ENCODE results near the gene CCDC27.
"Not testable (repeated sequence)": the region's sequence is repeated elsewhere in the genome, so short reads cannot be mapped to it uniquely, and the experiment has no call there.

Gene CCDC27

GRCh38 chr1:3746830-3747521, 5.3 kb upstream of the CCDC27 start:
- DNase-seq (ENCODE audit: low spot score) = peak; percentile 85
- Mint-ChIP-seq H3K4me1 (ENCODE audit: low read depth) (peaks cover 14% of the 10 kb centered on the region), H3K4me3 (peak overlapping the region; percentile 79), H3K27me3 (ENCODE audit: low read depth) (peaks cover 2% of the 10 kb centered on the region), H3K9me3 (no peaks in the 10 kb centered on the region), H3K27ac (peak overlapping the region; percentile 34), H3K36me3 (ENCODE audit: low read depth) (no peaks in the 10 kb centered on the region)

GRCh38 chr1:3747522-3747848, 4.8 kb upstream of the CCDC27 start:
- H3K4me3 Mint-ChIP-seq = peak overlapping the region; percentile 76
- peaks cover 2% of the 10 kb centered on the region for H3K27me3 Mint-ChIP-seq (ENCODE audit: low read depth)
- no peak for DNase-seq (ENCODE audit: low spot score)
- no peaks in the 10 kb centered on the region for H3K36me3 Mint-ChIP-seq (ENCODE audit: low read depth)
- no peak overlapping the region for H3K27ac Mint-ChIP-seq
- H3K4me1 Mint-ChIP-seq (ENCODE audit: low read depth) = peaks cover 14% of the 10 kb centered on the region
- H3K9me3 Mint-ChIP-seq = no peaks in the 10 kb centered on the region

GRCh38 chr1:3747903-3748302, 4.3 kb upstream of the CCDC27 start:
- no peak for DNase-seq (ENCODE audit: low spot score)
- Mint-ChIP-seq H3K4me3 (peak overlapping the region; percentile 76), H3K4me1 (ENCODE audit: low read depth) (peaks cover 14% of the 10 kb centered on the region), H3K36me3 (ENCODE audit: low read depth) (no peaks in the 10 kb centered on the region), H3K27me3 (ENCODE audit: low read depth) (peaks cover 2% of the 10 kb centered on the region), H3K9me3 (no peaks in the 10 kb centered on the region), H3K27ac (no peak overlapping the region)

GRCh38 chr1:3748316-3748900, 3.8 kb upstream of the CCDC27 start:
- Mint-ChIP-seq H3K4me1 (ENCODE audit: low read depth) (peaks cover 14% of the 10 kb centered on the region), H3K4me3 (peak overlapping the region; percentile 76)
- DNase-seq (ENCODE audit: low spot score); H3K27me3 Mint-ChIP-seq (ENCODE audit: low read depth); H3K9me3 Mint-ChIP-seq; H3K36me3 Mint-ChIP-seq (ENCODE audit: low read depth); H3K27ac Mint-ChIP-seq: not testable (repeated sequence)

GRCh38 chr1:3749512-3749911, 2.7 kb upstream of the CCDC27 start:
- H3K36me3 Mint-ChIP-seq (ENCODE audit: low read depth) = no peaks in the 10 kb centered on the region
- H3K4me1 Mint-ChIP-seq (ENCODE audit: low read depth) = peaks cover 14% of the 10 kb centered on the region
- no peak overlapping the region for H3K4me3 Mint-ChIP-seq
- H3K27me3 Mint-ChIP-seq (ENCODE audit: low read depth) = peaks cover 2% of the 10 kb centered on the region
- H3K9me3 Mint-ChIP-seq = no peaks in the 10 kb centered on the region
- DNase-seq (ENCODE audit: low spot score) = no peak
- no peak overlapping the region for H3K27ac Mint-ChIP-seq

- Mint-ChIP-seq H3K36me3 (ENCODE audit: low read depth) (no peaks in the 10 kb centered on the region), H3K27ac (no peak overlapping the region), H3K27me3 (ENCODE audit: low read depth) (peaks cover 2% of the 10 kb centered on the region), H3K9me3 (no peaks in the 10 kb centered on the region), H3K4me1 (ENCODE audit: low read depth) (peaks cover 10% of the 10 kb centered on the region), H3K4me3 (no peak overlapping the region)
- no peak for DNase-seq (ENCODE audit: low spot score)
Measured at GRCh38 chr1:3750741-3751140, 1.5 kb upstream of the CCDC27 start.

GRCh38 chr1:3753656-3754454, 1.6 kb downstream of the CCDC27 start:
- Mint-ChIP-seq H3K36me3 (ENCODE audit: low read depth) (no peaks in the 10 kb centered on the region), H3K9me3 (no peaks in the 10 kb centered on the region), H3K4me3 (no peak overlapping the region), H3K4me1 (ENCODE audit: low read depth) (no peaks in the 10 kb centered on the region), H3K27me3 (ENCODE audit: low read depth) (peaks cover 2% of the 10 kb centered on the region), H3K27ac (no peak overlapping the region)
- no peak for DNase-seq (ENCODE audit: low spot score)

GRCh38 chr1:3756394-3756793, 4.1 kb downstream of the CCDC27 start:
- no peak for DNase-seq (ENCODE audit: low spot score)
- Mint-ChIP-seq H3K36me3 (ENCODE audit: low read depth) (no peaks in the 10 kb centered on the region), H3K27me3 (ENCODE audit: low read depth) (no peaks in the 10 kb centered on the region), H3K4me1 (ENCODE audit: low read depth) (no peaks in the 10 kb centered on the region), H3K4me3 (no peak overlapping the region), H3K9me3 (peaks cover 6% of the 10 kb centered on the region), H3K27ac (no peak overlapping the region)

GRCh38 chr1:3759164-3759563, 6.9 kb downstream of the CCDC27 start:
- no peak overlapping the region for H3K4me3 Mint-ChIP-seq
- H3K27ac Mint-ChIP-seq = no peak overlapping the region
- no peaks in the 10 kb centered on the region for H3K4me1 Mint-ChIP-seq (ENCODE audit: low read depth)
- H3K36me3 Mint-ChIP-seq (ENCODE audit: low read depth) = no peaks in the 10 kb centered on the region
- H3K9me3 Mint-ChIP-seq = peaks cover 6% of the 10 kb centered on the region
- DNase-seq (ENCODE audit: low spot score) = no peak
- H3K27me3 Mint-ChIP-seq (ENCODE audit: low read depth) = no peaks in the 10 kb centered on the region

GRCh38 chr1:3759796-3760195, 7.5 kb downstream of the CCDC27 start:
- Mint-ChIP-seq H3K4me1 (ENCODE audit: low read depth) (no peaks in the 10 kb centered on the region), H3K27ac (no peak overlapping the region), H3K9me3 (peaks cover 6% of the 10 kb centered on the region), H3K27me3 (ENCODE audit: low read depth) (no peaks in the 10 kb centered on the region), H3K4me3 (no peak overlapping the region), H3K36me3 (ENCODE audit: low read depth) (no peaks in the 10 kb centered on the region)
- DNase-seq (ENCODE audit: low spot score) = no peak

- H3K9me3 Mint-ChIP-seq = peaks cover 6% of the 10 kb centered on the region
- no peaks in the 10 kb centered on the region for H3K27me3 Mint-ChIP-seq (ENCODE audit: low read depth)
- H3K4me3 Mint-ChIP-seq = no peak overlapping the region
- no peaks in the 10 kb centered on the region for H3K36me3 Mint-ChIP-seq (ENCODE audit: low read depth)
- DNase-seq (ENCODE audit: low spot score) = no peak
- H3K27ac Mint-ChIP-seq = no peak overlapping the region
- H3K4me1 Mint-ChIP-seq (ENCODE audit: low read depth) = no peaks in the 10 kb centered on the region
Measured at GRCh38 chr1:3761296-3762010, 9.2 kb downstream of the CCDC27 start.

GRCh38 chr1:3762151-3762872, 10.1 kb downstream of the CCDC27 start:
- H3K36me3 Mint-ChIP-seq (ENCODE audit: low read depth) = no peaks in the 10 kb centered on the region
- no peaks in the 10 kb centered on the region for H3K4me1 Mint-ChIP-seq (ENCODE audit: low read depth)
- peaks cover 6% of the 10 kb centered on the region for H3K9me3 Mint-ChIP-seq
- DNase-seq (ENCODE audit: low spot score) = no peak
- no peak overlapping the region for H3K4me3 Mint-ChIP-seq
- no peak overlapping the region for H3K27ac Mint-ChIP-seq
- no peaks in the 10 kb centered on the region for H3K27me3 Mint-ChIP-seq (ENCODE audit: low read depth)

GRCh38 chr1:3762873-3763228, 10.6 kb downstream of the CCDC27 start:
- Mint-ChIP-seq H3K36me3 (ENCODE audit: low read depth) (no peaks in the 10 kb centered on the region), H3K9me3 (peaks cover 6% of the 10 kb centered on the region), H3K4me3 (no peak overlapping the region), H3K27me3 (ENCODE audit: low read depth) (no peaks in the 10 kb centered on the region), H3K4me1 (ENCODE audit: low read depth) (no peaks in the 10 kb centered on the region), H3K27ac (no peak overlapping the region)
- no peak for DNase-seq (ENCODE audit: low spot score)

Data from T-helper 2 cell treated with Interferon-gamma antibody and Interleukin-4, amounts not matched to agents 5 μg/mL and 100 μg/mL, for 36 hours (primary cell).